Cerebellar cortex (tissue), 1 donor: ENCODE data around the gene ITGAX.
"Not testable (repeated sequence)": the region's sequence is repeated elsewhere in the genome, so short reads cannot be mapped to it uniquely, and the experiment has no call there.

Source experiments
- DNase-seq: peaks from one replicate; pipeline ENCODE4 v3.0.0-alpha.2; 2015; ENCODE audit warnings: low spot score

The ITGAX gene

GRCh38 chr16:31354394-31355291 lies at the start of gene ITGAX:
Gene ITGAX (plus strand): TSS chr16:31355176. CDS start chr16:31355255, 79 bp downstream.
- no peak for DNase-seq

- DNase-seq, result no peak
Observed at GRCh38 chr16:31305219-31305618, 49.8 kb upstream of the ITGAX start.

GRCh38 chr16:31308381-31308780 lies 46.6 kb upstream of the ITGAX start:
- not testable (repeated sequence) for DNase-seq

- no peak for DNase-seq
Observed at GRCh38 chr16:31322500-31322899, 32.5 kb upstream of the ITGAX start.

GRCh38 chr16:31323959-31324629 lies 30.9 kb upstream of the ITGAX start:
- no peak for DNase-seq

- no peak for DNase-seq
Observed at GRCh38 chr16:31325171-31325570, 29.8 kb upstream of the ITGAX start.

- no peak for DNase-seq
Observed at GRCh38 chr16:31327646-31328225, 27.2 kb upstream of the ITGAX start.

GRCh38 chr16:31328322-31329052 lies 26.5 kb upstream of the ITGAX start:
- DNase-seq, result no peak

GRCh38 chr16:31329671-31330552 lies 25.1 kb upstream of the ITGAX start:
- DNase-seq, result no peak

GRCh38 chr16:31330553-31330890 lies 24.5 kb upstream of the ITGAX start:
- DNase-seq, result no peak

- no peak for DNase-seq
Observed at GRCh38 chr16:31331141-31331764, 23.7 kb upstream of the ITGAX start.

GRCh38 chr16:31331807-31332301 lies 23.1 kb upstream of the ITGAX start:
- no peak for DNase-seq

- no peak for DNase-seq
Observed at GRCh38 chr16:31332544-31332943, 22.4 kb upstream of the ITGAX start.

- DNase-seq, result peak; percentile 79
Observed at GRCh38 chr16:31333686-31334649, 21.0 kb upstream of the ITGAX start.

- no peak for DNase-seq
Observed at GRCh38 chr16:31334934-31335333, 20.0 kb upstream of the ITGAX start.

GRCh38 chr16:31335431-31335830 lies 19.5 kb upstream of the ITGAX start:
- no peak for DNase-seq

GRCh38 chr16:31338166-31338685 lies 16.8 kb upstream of the ITGAX start:
- DNase-seq, result not testable (repeated sequence)

GRCh38 chr16:31344712-31345111 lies 10.3 kb upstream of the ITGAX start:
- no peak for DNase-seq

- no peak for DNase-seq
Observed at GRCh38 chr16:31347445-31347844, 7.5 kb upstream of the ITGAX start.
